ENCODE data around the gene HACL1.
"Not testable (repeated sequence)": the region's sequence is repeated elsewhere in the genome, so short reads cannot be mapped to it uniquely, and the experiment has no call there.

HACL1 gene

GRCh38 chr3:15629860-15630597 lies 28.7 kb upstream of the HACL1 start:
- peak; percentile 30 for DNase-seq

DNA sequence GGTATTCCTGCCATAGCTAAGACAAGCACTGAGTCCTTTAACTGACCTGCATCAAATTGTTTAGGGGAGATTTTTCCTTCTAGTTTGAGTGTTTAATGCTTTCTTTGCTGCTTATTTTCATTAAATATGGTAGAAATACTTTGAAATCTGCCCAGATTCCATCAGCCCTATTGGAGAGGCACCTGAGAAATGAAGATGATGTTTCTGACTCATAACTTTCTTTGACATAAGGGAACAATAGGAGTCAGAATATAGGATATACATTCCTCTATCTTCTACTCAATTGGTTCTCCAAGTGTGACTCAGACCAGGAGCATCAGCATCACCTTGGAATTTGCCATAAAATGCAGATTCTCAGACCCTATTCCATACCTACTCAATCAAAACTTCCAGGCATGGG lies 27.6 kb upstream of the HACL1 start:
- DNase-seq: no peak

DNA sequence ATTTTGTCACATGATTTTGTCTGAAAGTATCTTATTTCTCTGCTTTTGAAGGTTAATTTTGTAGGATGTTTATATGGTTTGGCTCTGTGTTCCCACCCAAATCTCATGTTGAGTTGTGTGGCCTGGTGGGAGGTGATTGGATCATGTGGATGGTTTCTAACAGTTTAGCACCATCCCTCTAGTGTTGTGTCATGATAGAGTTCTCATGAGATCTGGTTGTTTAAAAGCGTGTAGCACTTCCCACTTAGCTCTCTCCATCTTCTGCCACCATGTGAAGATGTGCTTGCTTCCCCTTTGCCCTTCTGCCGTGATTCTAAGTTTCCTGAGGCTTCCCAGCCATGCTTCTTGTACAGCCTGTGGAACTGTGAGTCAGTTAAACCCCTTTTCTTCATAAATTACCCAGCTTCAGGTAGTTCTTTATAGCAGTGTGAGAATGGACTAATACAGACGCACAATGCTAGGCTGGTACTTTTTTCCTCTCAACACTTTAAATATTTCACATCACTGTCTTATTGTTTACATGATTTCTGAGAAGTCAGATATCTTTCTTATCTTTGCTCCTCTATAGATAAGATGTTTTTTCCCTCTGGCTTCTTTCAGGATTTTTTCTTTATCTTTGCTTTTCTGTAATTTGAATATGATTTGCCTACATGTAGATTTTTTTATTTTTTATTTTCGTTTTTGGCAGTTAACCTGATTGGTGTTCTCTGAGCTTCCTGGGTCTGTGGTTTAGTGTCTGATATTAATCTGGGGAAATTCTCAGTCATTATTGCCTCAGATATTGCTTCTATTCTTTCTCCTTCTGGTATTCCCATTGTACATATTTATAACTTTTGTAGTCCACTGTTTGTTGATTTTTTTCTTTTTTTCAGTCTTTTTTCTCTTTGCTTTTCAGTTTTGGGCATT lies 22.4 kb upstream of the HACL1 start:
- DNase-seq: no peak

DNA sequence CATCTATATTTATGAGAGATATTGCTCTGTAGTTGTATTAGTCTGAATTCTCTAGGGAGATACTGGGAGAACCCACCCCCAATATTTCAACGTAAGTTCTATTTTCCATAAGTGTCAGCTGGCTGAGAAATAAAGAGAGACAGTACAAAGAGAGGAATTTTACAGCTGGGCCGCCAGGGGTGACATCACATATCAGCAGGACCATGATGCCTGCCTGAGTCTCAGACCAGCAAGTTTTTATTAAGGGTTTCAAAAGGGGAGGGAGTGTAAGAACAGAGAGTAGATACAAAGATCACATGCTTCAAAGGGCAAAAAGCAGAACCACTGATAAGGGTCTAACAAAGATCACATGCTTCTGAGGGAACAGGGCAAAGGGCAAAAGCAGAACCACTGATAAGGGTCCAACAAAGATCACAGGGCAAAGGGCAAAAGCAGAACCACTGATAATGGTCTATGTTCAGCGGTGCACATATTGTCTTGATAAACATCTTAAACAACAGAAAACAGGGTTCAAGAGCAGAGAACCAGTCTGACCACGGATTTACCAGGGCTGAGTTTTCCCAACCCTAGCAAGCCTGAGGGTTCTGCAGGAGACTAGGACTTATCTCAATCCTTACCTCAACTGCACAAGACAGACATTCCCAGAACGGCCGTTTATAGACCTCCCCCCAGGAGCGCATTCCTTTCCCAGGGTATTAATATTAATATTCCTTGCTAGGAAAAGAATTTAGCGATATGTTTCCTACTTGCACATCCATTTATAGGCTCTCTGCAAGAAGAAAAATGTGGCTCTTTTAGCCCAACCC lies 18.5 kb upstream of the HACL1 start:
- DNase-seq: not testable (repeated sequence)

DNA sequence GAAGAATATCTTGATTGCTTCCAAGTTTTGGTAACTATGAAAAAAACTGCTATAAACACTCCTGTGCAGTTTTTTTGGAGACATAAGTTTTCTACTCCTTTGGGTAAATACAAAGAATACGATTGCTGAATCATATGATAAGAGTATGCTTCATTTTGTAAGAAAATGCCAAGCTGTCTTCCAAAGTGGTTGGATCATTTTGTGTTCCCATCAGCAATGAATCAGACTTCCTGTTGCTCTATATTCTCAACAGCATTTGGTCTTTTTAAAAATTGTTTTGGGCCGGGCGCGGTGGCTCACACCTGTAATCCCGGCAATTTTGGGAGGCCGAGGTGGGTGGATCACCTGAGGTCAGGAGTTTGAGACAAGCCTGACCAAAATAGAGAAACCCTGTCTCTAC lies 14.7 kb upstream of the HACL1 start:
- no peak for DNase-seq

DNA sequence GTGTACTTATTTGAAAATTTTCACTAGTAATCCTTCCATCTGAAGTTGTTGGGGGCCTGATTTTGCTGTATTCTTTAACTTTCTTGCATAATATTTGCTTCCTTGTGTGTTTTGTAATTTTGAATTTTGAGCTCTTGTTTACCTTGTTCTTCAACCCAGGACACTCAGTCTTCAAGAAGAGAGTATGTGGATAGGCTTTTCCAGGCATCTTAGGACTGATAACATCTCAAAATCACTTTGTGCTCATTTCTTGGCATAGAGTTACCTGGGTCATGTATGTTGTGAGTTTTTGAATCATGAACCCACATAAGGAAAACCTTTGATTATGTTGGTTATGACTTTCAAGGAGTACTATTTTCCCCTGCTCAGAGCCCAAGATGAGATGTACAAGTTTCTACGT lies 13.6 kb upstream of the HACL1 start:
- DNase-seq: no peak

- DNase-seq: no peak
These were observed 10.6 kb upstream of the HACL1 start for GRCh38 chr3:15612001-15612400.

- no peak for DNase-seq
These were observed 9.6 kb upstream of the HACL1 start for GRCh38 chr3:15611018-15611417.

- DNase-seq: no peak
These were observed 8.9 kb upstream of the HACL1 start for GRCh38 chr3:15610082-15610759.

GRCh38 chr3:15606434-15606891 lies 5.1 kb upstream of the HACL1 start:
- no peak for DNase-seq

- not testable (repeated sequence) for DNase-seq
These were observed 3.2 kb upstream of the HACL1 start for GRCh38 chr3:15604584-15604983.

DNA sequence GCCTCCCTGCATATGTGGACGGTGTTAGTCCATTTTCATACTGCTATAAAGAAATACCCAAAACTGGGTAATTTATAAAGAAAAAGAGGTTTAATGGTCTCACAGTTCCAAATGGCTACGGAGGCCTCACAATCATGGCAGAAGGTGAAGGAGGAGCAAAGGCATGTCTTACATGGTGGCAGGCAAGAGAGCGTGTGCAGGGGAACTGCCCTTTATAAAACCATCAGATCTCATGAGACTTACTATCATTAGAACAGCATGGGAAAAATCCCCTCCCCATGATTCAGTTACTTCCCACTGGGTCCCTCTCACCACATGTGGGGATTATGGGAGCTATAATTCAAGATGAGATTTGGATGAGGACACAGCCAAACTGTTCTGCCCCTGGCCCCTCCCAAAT lies 1.4 kb upstream of the HACL1 start:
- DNase-seq: not testable (repeated sequence)

GRCh38 chr3:15602146-15602536 lies 772 bp upstream of the HACL1 start:
- no peak for DNase-seq

- no peak for DNase-seq
These were observed 347 bp downstream of the HACL1 start for GRCh38 chr3:15601046-15601398.

DNA sequence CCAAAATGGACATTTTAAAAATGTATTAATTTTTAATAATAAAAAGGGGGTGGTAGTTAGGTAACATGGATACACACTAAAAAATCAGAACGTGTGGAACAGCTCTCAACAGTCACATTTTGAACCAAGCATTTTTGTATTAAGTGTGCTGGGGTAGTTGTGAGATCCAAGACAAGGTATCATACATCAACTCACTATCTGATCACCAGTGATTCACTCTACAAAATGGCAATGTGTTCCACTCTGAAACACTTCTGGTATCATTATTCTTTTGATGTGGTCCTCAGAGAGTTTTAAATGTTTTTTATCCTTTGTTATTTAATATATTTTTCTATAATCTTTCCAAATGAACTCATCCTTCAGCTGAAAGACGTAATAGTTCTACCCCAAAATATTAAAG lies 5.4 kb downstream of the HACL1 start:
- DNase-seq: no peak

- DNase-seq: no peak
These were observed 8.4 kb downstream of the HACL1 start for GRCh38 chr3:15592968-15593367.

GRCh38 chr3:15591928-15592327 lies 9.4 kb downstream of the HACL1 start:
- no peak for DNase-seq

- no peak for DNase-seq
These were observed 10.1 kb downstream of the HACL1 start for GRCh38 chr3:15591242-15591641.

DNA sequence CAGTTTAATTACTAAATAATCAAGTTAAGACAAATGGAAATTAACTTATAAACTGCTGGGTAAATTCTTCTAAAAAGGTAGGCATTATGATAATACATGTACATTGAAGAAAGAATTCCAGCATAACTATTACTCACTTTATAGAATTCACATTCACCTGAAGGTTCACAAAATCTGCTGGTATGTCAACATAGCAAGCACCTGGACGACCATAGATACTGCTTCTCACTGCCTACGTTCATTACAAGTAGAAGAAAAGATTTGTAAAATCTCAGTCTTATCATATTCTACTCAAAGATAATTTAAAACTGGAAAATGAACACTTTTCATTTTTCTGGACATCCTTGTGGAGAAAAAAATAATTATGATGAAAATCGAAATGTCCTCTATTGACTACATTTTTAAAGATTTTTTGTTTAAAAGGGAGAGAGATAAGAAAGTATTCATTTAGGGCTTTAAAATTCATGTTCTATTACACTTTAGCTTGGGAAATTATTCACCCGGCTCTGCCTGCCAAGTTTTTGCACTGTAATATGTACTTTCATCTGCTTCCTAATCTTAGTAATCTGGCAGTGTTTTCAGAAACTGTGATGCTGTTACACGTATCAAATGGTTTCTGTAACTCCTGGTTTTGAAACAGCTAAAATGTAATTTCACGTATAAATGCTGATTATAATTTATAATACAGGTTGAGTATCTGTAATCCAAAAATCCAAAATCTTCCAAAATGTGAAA lies 16.1 kb downstream of the HACL1 start:
- no peak for DNase-seq

- DNase-seq: no peak
These were observed 19.6 kb downstream of the HACL1 start for GRCh38 chr3:15581471-15582394.

DNA sequence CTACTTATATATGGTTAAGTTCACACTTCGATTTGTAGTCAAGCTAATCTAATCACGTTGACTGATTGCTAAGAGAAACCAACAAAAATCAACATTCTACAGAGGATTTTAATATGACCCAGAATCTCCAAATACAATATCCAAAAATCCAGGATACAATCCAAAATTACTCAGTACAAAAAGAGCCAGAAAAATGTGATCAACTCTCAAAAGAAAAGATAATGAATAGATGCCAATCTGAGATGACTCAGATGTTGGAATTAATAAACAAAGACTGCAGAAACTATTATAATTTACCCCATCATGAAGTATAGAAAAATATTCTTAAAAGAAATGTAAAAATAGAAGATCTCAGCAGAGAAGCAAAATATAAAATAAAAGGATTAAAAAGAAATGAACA lies 22.3 kb downstream of the HACL1 start:
- DNase-seq: no peak

Data from stimulated activated CD4-positive, alpha-beta T cell treated with anti-CD3 and anti-CD28 coated beads, Interleukin-12 subunit alpha, Interleukin-12 subunit beta, amount 100 ng/mL, for 4 hours (primary cell).